ENCODE measurements around the gene LYL1.

DNA sequence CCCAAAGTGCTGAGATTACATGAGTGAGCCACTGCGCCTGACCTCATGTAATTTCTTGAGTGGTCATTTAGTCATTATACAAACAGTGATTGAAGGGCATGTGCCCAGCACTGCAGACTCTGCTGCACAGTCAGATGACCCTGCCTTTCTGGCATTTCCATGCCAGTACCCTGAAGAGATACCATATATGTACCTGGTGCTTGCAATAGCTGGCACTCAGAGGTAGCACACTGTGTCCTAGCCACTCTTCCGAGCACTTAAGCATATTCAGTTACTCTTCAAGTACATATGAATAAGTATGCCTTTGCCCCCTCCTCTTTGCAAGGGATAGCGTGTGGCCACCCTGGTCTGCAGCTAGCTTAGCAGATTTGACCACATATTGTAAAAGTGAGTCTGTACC is 32.0 kb upstream of the LYL1 start:
- TF ChIP-seq, protein P1, sequence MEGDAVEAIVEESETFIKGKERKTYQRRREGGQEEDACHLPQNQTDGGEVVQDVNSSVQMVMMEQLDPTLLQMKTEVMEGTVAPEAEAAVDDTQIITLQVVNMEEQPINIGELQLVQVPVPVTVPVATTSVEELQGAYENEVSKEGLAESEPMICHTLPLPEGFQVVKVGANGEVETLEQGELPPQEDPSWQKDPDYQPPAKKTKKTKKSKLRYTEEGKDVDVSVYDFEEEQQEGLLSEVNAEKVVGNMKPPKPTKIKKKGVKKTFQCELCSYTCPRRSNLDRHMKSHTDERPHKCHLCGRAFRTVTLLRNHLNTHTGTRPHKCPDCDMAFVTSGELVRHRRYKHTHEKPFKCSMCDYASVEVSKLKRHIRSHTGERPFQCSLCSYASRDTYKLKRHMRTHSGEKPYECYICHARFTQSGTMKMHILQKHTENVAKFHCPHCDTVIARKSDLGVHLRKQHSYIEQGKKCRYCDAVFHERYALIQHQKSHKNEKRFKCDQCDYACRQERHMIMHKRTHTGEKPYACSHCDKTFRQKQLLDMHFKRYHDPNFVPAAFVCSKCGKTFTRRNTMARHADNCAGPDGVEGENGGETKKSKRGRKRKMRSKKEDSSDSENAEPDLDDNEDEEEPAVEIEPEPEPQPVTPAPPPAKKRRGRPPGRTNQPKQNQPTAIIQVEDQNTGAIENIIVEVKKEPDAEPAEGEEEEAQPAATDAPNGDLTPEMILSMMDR (CRISPR knock-in tag; IDR thresholded peaks at IDR 0.05): no peak
- TF ChIP-seq, protein P2, sequence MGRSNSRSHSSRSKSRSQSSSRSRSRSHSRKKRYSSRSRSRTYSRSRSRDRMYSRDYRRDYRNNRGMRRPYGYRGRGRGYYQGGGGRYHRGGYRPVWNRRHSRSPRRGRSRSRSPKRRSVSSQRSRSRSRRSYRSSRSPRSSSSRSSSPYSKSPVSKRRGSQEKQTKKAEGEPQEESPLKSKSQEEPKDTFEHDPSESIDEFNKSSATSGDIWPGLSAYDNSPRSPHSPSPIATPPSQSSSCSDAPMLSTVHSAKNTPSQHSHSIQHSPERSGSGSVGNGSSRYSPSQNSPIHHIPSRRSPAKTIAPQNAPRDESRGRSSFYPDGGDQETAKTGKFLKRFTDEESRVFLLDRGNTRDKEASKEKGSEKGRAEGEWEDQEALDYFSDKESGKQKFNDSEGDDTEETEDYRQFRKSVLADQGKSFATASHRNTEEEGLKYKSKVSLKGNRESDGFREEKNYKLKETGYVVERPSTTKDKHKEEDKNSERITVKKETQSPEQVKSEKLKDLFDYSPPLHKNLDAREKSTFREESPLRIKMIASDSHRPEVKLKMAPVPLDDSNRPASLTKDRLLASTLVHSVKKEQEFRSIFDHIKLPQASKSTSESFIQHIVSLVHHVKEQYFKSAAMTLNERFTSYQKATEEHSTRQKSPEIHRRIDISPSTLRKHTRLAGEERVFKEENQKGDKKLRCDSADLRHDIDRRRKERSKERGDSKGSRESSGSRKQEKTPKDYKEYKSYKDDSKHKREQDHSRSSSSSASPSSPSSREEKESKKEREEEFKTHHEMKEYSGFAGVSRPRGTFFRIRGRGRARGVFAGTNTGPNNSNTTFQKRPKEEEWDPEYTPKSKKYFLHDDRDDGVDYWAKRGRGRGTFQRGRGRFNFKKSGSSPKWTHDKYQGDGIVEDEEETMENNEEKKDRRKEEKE (IDR thresholded peaks at IDR 0.05): no peak
- no peak for TF ChIP-seq SMC3 (IDR thresholded peaks at IDR 0.05; ENCODE audit: low read length)
- no peak for TF ChIP-seq EZH2 (conservative IDR thresholded peaks at IDR 0.05; ENCODE audit: low read depth, low read length)
- TF ChIP-seq, protein P3, sequence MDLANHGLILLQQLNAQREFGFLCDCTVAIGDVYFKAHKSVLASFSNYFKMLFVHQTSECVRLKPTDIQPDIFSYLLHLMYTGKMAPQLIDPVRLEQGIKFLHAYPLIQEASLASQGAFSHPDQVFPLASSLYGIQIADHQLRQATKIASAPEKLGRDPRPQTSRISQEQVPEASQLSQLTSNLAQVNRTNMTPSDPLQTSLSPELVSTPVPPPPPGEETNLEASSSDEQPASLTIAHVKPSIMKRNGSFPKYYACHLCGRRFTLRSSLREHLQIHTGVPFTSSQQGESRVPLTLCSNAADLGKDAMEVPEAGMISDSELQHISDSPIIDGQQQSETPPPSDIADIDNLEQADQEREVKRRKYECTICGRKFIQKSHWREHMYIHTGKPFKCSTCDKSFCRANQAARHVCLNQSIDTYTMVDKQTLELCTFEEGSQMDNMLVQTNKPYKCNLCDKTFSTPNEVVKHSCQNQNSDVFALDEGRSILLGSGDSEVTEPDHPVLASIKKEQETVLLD (CRISPR knock-in tag; IDR thresholded peaks at IDR 0.05; ENCODE audit: low read depth): no peak
- no peak for TF ChIP-seq RBM22 (optimal IDR thresholded peaks at IDR 0.05; ENCODE audit: low read length)
- TF ChIP-seq ZNF883 (CRISPR knock-in tag; IDR thresholded peaks at IDR 0.05; ENCODE audit: not compliant biosample characterization): no peak
- no peak for TF ChIP-seq POLR2A (IDR thresholded peaks at IDR 0.05; ENCODE audit: insufficient read depth in 1 of 2, low read depth in 2 of 2, low read length in 2 of 2)
- TF ChIP-seq, protein P4, sequence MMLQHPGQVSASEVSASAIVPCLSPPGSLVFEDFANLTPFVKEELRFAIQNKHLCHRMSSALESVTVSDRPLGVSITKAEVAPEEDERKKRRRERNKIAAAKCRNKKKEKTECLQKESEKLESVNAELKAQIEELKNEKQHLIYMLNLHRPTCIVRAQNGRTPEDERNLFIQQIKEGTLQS (CRISPR knock-in tag; IDR thresholded peaks at IDR 0.05): no peak
- TF ChIP-seq HMG20B (CRISPR knock-in tag; conservative IDR thresholded peaks at IDR 0.05): no peak
- TF ChIP-seq SIN3A (IDR thresholded peaks at IDR 0.05; ENCODE audit: borderline replicate concordance, low read depth, low read length): no peak
